ENCODE data around the gene SGCD. TPM values are rescaled to one million over a fixed set of nuclear protein-coding genes. Genes with fewer than 3 reads are reported as not detected.

SGCD gene
- total RNA-seq, 1 experiment from 2014 or later, result not detected

GRCh38 chr5:156444753-156445291 is 117.9 kb downstream of the SGCD start:
- Histone ChIP-seq H4K20me1 (ENCODE audit: insufficient read depth) (no peaks in the 10 kb centered on the region), H2AFZ (ENCODE audit: low read depth, low read length, poor library complexity, severe bottlenecking) (no peak overlapping the region), H3K36me3 (ENCODE audit: control insufficient read depth in 1 of 2, insufficient read depth in 2 of 2, low read length in 2 of 2) (no peaks in the 10 kb centered on the region), H3K4me1 (ENCODE audit: control insufficient read depth in 1 of 2, insufficient read depth in 2 of 2, low read length in 2 of 2) (no peaks in the 10 kb centered on the region), H3K27ac (ENCODE audit: low read depth, low read length) (no peak overlapping the region), H3K27me3 (ENCODE audit: insufficient read depth, low read length) (no peaks in the 10 kb centered on the region), H3K4me2 (ENCODE audit: low read length) (no peak overlapping the region), H3K9me3 (ENCODE audit: control insufficient read depth in 1 of 2, insufficient read depth in 1 of 2, low read depth in 1 of 2, low read length in 2 of 2) (no peaks in the 10 kb centered on the region; a peak in 1 of 4 replicates), H3K9ac (ENCODE audit: low read length) (no peak overlapping the region), H3K79me2 (ENCODE audit: insufficient read depth, low read length) (no peaks in the 10 kb centered on the region), H3K4me3 (replicated peaks in 1 of 2; ENCODE audit: low read depth in 1 of 2, low read length in 2 of 2) (no peak overlapping the region), H3K9me2 (ENCODE audit: insufficient read depth) (no peaks in the 10 kb centered on the region)
- ChIA-PET RAD21 (ENCODE audit: low non-redundant PET in 1 of 2, low total read pairs in 2 of 2, uncharacterized antibody in 2 of 2, unreplicated experiment in 2 of 2) (no interaction called here), CTCF (no interaction called here), POLR2A (no interaction called here)
- TF ChIP-seq TCF7L2 (IDR thresholded peaks at IDR 0.05; ENCODE audit: borderline replicate concordance, extremely low read depth, insufficient read depth, insufficient read length) (no peak), CEBPB (IDR thresholded peaks at IDR 0.05; ENCODE audit: low read depth) (no peak), CBX3 (IDR thresholded peaks at IDR 0.05; ENCODE audit: low read depth) (no peak), ZFX (IDR thresholded peaks at IDR 0.05) (no peak), EZH2 (IDR thresholded peaks at IDR 0.05) (no peak), EZH2phosphoT487 (IDR thresholded peaks at IDR 0.05; ENCODE audit: borderline replicate concordance) (no peak), MAX (IDR thresholded peaks at IDR 0.05) (no peak), SRF (IDR thresholded peaks at IDR 0.05; ENCODE audit: low read depth) (no peak), POLR2A (IDR thresholded peaks at IDR 0.05; ENCODE audit: borderline replicate concordance, extremely low read depth, insufficient read depth, insufficient read length) (no peak), POLR2AphosphoS5 (IDR thresholded peaks at IDR 0.05; ENCODE audit: low read depth, low read length) (no peak), RAD21 (IDR thresholded peaks at IDR 0.05; ENCODE audit: low read depth) (no peak), JUND (IDR thresholded peaks at IDR 0.05) (no peak), REST (IDR thresholded peaks at IDR 0.05; ENCODE audit: low read depth) (no peak), EGR1 (IDR thresholded peaks at IDR 0.05; ENCODE audit: low read depth) (no peak)
- TF ChIP-seq, protein P1, sequence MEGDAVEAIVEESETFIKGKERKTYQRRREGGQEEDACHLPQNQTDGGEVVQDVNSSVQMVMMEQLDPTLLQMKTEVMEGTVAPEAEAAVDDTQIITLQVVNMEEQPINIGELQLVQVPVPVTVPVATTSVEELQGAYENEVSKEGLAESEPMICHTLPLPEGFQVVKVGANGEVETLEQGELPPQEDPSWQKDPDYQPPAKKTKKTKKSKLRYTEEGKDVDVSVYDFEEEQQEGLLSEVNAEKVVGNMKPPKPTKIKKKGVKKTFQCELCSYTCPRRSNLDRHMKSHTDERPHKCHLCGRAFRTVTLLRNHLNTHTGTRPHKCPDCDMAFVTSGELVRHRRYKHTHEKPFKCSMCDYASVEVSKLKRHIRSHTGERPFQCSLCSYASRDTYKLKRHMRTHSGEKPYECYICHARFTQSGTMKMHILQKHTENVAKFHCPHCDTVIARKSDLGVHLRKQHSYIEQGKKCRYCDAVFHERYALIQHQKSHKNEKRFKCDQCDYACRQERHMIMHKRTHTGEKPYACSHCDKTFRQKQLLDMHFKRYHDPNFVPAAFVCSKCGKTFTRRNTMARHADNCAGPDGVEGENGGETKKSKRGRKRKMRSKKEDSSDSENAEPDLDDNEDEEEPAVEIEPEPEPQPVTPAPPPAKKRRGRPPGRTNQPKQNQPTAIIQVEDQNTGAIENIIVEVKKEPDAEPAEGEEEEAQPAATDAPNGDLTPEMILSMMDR (IDR thresholded peaks at IDR 0.05 in 2 of 3, conservative IDR thresholded peaks at IDR 0.05 in 1 of 3; ENCODE audit: borderline replicate concordance in 1 of 3, insufficient read depth in 1 of 3, low read depth in 2 of 3, low read length in 2 of 3), result no peak
- TF ChIP-seq, protein P2, sequence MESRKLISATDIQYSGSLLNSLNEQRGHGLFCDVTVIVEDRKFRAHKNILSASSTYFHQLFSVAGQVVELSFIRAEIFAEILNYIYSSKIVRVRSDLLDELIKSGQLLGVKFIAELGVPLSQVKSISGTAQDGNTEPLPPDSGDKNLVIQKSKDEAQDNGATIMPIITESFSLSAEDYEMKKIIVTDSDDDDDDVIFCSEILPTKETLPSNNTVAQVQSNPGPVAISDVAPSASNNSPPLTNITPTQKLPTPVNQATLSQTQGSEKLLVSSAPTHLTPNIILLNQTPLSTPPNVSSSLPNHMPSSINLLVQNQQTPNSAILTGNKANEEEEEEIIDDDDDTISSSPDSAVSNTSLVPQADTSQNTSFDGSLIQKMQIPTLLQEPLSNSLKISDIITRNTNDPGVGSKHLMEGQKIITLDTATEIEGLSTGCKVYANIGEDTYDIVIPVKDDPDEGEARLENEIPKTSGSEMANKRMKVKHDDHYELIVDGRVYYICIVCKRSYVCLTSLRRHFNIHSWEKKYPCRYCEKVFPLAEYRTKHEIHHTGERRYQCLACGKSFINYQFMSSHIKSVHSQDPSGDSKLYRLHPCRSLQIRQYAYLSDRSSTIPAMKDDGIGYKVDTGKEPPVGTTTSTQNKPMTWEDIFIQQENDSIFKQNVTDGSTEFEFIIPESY (IDR thresholded peaks at IDR 0.05; ENCODE audit: extremely low read depth, insufficient replicate concordance, low read length), result no peak
- no TSS peak for BruUV-seq (replicated peaks)
- ATAC-seq, result no peak
- DNase-seq (ENCODE audit: low read depth, low spot score), result no peak
- intact Hi-C loops (cut with micrococcal nuclease), result no loop called here

Measured in HCT116 (cell line).